ENCODE measurements around the gene GALK1. TPM values are rescaled to one million over a fixed set of nuclear protein-coding genes. Genes with fewer than 3 reads are reported as not detected.

The GALK1 gene
- total RNA-seq, 1 experiment from 2014 or later, result 36.7 TPM

- H3K4me3 Mint-ChIP-seq, result no peak overlapping the region
- H3T11ph ChIP-seq (ENCODE audit: low read length), result no peak overlapping the region
- H3K27me3 ChIP-seq (ENCODE audit: insufficient read depth, low read length), result no peaks in the 10 kb centered on the region
- H4K20me1 ChIP-seq (ENCODE audit: control insufficient read depth, insufficient read depth, insufficient read length), result no peaks in the 10 kb centered on the region
- no peak overlapping the region for H3K18ac ChIP-seq (ENCODE audit: insufficient read length, low read depth, low read length)
- no peak overlapping the region for H3K27ac Mint-ChIP-seq
- no peak for DNase-seq
- H2BK20ac ChIP-seq (ENCODE audit: low read depth, low read length, poor library complexity, severe bottlenecking), result no peak overlapping the region
- no peak overlapping the region for H2AFZ ChIP-seq (ENCODE audit: low read length)
- no peak overlapping the region for H3K14ac ChIP-seq (ENCODE audit: insufficient read depth, low read length)
- no peaks in the 10 kb centered on the region for H3K79me1 ChIP-seq (ENCODE audit: insufficient read depth, low read depth, low read length, poor library complexity, severe bottlenecking)
- no peak overlapping the region for H4K8ac ChIP-seq (replicated peaks; ENCODE audit: insufficient read length, low read depth, low read length)
- no peak overlapping the region for H2BK5ac ChIP-seq (ENCODE audit: insufficient read length, low read length)
- no peaks in the 10 kb centered on the region for H3K79me2 ChIP-seq (ENCODE audit: insufficient read depth, low read length)
- no peak overlapping the region for H2BK120ac ChIP-seq (ENCODE audit: low read depth, low read length, poor library complexity, severe bottlenecking)
- no peaks in the 10 kb centered on the region for H3K23me2 ChIP-seq (ENCODE audit: insufficient read length, low read depth, low read length, poor library complexity, severe bottlenecking)
- H3K56ac ChIP-seq (ENCODE audit: insufficient read length, low read depth, low read length), result no peak overlapping the region
- H3K27me3 Mint-ChIP-seq (ENCODE audit: low read depth), result no peaks in the 10 kb centered on the region
- no peak for TF ChIP-seq CTCF (conservative IDR thresholded peaks at IDR 0.05)
- whole genome bisulfite sequencing (ENCODE audit: extremely low coverage, insufficient read length, low lambda C conversion rate), result no CpG with 5 or more reads among the region's 6 CpGs
- H3K23ac ChIP-seq (ENCODE audit: insufficient read length, low read depth, low read length), result no peak overlapping the region
- H3K9me3 Mint-ChIP-seq, result no peaks in the 10 kb centered on the region
- no peak overlapping the region for H4K5ac ChIP-seq (ENCODE audit: insufficient read length, low read depth, low read length)
- H2BK12ac ChIP-seq (ENCODE audit: insufficient read length, low read depth, low read length), result no peak overlapping the region
- H3K9me3 ChIP-seq (ENCODE audit: control insufficient read depth, low read depth, low read length), result no peaks in the 10 kb centered on the region
- no peak overlapping the region for H3K4me2 ChIP-seq (ENCODE audit: insufficient read depth, insufficient read length, low read length)
- H3K36me3 Mint-ChIP-seq (ENCODE audit: insufficient read depth in 1 of 3, low read depth in 3 of 3), result peaks cover 16 to 72% (median 62%) of the 10 kb centered on the region in 3 experiments; a peak in 6 of 7 replicates
- H3K4me1 Mint-ChIP-seq, result no peaks in the 10 kb centered on the region
- H2AK5ac ChIP-seq (ENCODE audit: insufficient read length, low read length), result no peak overlapping the region
- H4K91ac ChIP-seq (ENCODE audit: insufficient read length, low read depth, low read length), result no peak overlapping the region
- H3K4me1 ChIP-seq (ENCODE audit: insufficient read depth, low read length), result no peaks in the 10 kb centered on the region
- no peak overlapping the region for H3K27ac ChIP-seq (ENCODE audit: insufficient read length, low read depth, low read length)
- H3K4ac ChIP-seq (ENCODE audit: low read depth, low read length), result no peak overlapping the region
- H2BK15ac ChIP-seq (ENCODE audit: low read depth, low read length), result no peak overlapping the region
- no peak overlapping the region for H3K9ac ChIP-seq (ENCODE audit: extremely low read depth, insufficient read length, low read length)
Observed at GRCh38 chr17:75814021-75814395, 49.0 kb upstream of the GALK1 start.
